ENCODE data around the gene TXNDC15.

TXNDC15 gene

DNA sequence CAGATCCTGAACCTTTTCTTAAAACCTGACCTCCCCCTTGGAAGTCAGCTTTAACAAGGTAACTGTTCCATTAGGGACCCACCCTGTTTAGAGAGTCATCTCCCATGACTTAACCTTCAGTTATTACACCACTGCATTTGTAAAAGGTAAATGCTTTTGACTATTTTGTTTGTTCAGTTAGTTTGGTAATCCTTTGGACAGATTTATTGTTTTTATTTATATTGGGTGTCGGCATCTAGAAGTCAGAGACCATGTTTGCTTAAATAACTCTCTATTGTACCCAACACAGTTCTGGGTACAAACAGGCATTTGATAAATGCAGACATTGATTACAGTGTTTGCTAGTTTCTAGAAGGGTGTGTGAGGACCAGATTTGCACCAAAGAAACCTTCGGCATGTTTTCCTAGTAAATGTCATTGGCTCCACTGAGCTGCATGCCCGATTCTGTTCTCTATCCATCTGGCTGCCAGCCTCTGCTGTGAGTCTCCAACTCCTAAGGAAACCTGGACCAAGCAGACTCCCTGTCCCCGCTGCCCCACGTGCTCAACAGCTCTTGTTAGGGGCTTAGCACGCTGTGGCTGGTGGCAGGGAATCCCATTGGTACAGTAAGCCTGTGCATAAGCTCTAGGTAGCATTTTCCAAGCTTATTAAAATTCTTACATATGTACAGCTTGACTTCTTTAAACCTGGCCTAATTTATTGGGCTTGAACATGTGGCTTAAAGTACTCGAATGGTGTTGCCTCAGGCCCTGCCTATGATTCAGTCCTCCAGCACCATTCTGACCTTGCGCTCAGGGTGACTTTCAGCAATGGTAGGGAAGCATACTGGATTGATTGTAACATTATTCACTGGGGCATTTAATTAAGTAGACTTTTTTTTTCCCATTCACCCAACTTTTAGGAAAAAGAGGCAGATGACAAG, 37.4 kb downstream of the TXNDC15 start:
- TF ChIP-seq, protein P1, sequence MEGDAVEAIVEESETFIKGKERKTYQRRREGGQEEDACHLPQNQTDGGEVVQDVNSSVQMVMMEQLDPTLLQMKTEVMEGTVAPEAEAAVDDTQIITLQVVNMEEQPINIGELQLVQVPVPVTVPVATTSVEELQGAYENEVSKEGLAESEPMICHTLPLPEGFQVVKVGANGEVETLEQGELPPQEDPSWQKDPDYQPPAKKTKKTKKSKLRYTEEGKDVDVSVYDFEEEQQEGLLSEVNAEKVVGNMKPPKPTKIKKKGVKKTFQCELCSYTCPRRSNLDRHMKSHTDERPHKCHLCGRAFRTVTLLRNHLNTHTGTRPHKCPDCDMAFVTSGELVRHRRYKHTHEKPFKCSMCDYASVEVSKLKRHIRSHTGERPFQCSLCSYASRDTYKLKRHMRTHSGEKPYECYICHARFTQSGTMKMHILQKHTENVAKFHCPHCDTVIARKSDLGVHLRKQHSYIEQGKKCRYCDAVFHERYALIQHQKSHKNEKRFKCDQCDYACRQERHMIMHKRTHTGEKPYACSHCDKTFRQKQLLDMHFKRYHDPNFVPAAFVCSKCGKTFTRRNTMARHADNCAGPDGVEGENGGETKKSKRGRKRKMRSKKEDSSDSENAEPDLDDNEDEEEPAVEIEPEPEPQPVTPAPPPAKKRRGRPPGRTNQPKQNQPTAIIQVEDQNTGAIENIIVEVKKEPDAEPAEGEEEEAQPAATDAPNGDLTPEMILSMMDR (IDR thresholded peaks at IDR 0.05; ENCODE audit: control insufficient read depth, insufficient read depth, low read depth, low read length, missing control alignments): no peak
- no peak overlapping the region for H3K4me3 ChIP-seq (ENCODE audit: control insufficient read depth, low read depth, low read length)
- DNase-seq (ENCODE audit: low read depth): no peak

DNA sequence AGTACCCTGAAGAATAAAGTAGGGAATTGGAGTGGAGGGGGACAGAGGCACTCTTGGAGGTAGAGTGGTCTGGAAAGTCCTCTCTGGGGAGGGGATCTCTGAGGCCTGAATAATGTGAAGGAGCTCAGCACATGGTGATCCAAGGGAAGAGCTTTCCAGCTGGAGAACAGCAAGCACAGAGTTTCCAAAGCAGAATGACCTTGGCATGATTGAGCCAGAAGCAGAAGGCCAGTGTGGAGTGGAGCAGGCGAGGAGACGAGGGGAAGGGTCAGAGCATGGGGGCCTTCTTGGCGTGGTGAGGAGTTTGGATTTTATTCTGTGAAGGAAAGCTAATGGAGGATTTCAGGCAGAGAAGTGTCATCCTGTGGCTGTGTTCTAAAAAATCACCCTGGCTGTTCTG, 39.1 kb downstream of the TXNDC15 start:
- TF ChIP-seq, protein P1 (IDR thresholded peaks at IDR 0.05; ENCODE audit: control insufficient read depth, insufficient read depth, low read depth, low read length, missing control alignments): no peak
- no peak for DNase-seq (ENCODE audit: low read depth)
- no peak overlapping the region for H3K4me3 ChIP-seq (ENCODE audit: control insufficient read depth, low read depth, low read length)

DNA sequence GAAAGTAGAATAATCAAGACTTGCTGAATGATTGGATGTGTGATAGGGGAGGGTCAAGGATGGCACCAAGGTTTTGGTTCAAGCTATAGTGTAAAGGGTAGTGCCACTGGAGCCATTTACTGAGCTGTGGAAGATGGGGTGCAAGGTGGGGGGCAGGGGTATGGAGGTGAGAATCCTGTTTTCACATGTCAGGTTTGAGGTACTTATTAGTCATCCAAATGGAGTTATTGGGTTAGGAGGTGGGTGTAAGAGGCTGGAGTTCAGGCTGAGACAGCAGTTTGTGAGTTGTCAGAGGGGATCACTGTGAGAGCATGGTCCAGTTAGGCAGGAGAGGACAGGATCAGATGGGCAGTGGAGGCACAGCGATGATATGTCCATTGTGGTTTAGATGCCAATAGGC, 39.6 kb downstream of the TXNDC15 start:
- TF ChIP-seq, protein P1 (IDR thresholded peaks at IDR 0.05; ENCODE audit: control insufficient read depth, insufficient read depth, low read depth, low read length, missing control alignments): no peak
- no peak for DNase-seq (ENCODE audit: low read depth)
- H3K4me3 ChIP-seq (ENCODE audit: control insufficient read depth, low read depth, low read length): no peak overlapping the region

DNA sequence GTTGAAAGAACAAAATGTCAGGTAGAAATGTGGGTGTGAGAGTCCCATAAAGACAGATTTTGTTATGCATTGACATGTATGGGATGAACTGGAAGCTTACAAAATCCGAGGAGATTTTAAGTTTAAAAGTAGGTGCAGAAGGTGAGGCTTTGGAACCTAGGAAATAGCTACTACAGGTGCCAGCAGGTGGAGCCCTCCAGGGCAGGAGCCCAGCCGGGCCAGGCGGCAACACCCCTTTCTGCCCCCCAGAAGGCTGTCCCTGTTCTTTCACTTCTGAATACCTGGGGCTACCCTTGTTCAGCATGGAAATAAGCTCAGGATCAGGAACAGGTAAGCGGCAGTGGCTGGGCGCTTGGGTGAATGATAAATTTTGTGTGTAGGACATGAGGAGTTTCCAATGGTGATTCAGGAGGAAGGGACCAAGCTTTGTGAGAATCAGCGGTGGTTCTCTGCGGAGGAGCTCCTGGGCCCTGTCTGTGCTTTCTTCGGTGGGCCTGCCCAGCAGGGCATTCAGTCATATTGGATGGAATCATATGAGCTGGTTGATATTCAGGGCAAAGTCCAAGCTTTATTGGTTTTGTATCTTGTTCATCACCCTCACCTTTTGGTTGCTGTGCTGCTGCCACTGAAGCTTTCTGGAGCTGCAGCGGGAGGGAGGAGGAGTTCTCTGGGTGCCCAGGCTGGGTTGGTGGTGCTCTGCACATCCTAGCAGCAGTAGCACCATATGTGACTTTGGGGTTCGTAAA, 43.1 kb downstream of the TXNDC15 start:
- DNase-seq (ENCODE audit: low read depth): no peak
- TF ChIP-seq, protein P1 (IDR thresholded peaks at IDR 0.05; ENCODE audit: control insufficient read depth, insufficient read depth, low read depth, low read length, missing control alignments): no peak

DNA sequence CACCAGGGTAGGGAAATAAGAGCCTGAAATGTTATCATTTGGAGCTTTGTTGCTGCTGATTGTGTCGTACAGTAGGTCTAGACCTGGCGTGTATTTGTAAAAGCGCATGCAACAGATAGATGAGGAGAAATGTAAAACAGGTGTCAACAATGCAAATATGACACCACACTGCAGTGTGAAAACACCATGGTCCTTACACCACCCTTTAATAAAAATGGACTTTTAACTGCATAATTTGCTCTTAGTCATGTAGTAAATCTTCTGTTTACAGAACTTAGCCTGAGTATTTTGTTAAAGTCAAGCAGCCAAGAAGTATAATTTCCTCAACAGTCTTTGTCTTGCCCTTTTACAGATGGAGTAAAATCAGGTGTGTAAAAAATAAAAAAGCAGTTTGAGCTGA, 44.7 kb downstream of the TXNDC15 start:
- TF ChIP-seq, protein P1 (IDR thresholded peaks at IDR 0.05; ENCODE audit: control insufficient read depth, insufficient read depth, low read depth, low read length, missing control alignments): no peak
- no peak overlapping the region for H3K4me3 ChIP-seq (ENCODE audit: control insufficient read depth, low read depth, low read length)
- no peak for DNase-seq (ENCODE audit: low read depth)

More for the DNA sequence above, 43.1 kb downstream of the TXNDC15 start:
- no peak overlapping the region for H3K4me3 ChIP-seq (ENCODE audit: control insufficient read depth, low read depth, low read length)

DNA sequence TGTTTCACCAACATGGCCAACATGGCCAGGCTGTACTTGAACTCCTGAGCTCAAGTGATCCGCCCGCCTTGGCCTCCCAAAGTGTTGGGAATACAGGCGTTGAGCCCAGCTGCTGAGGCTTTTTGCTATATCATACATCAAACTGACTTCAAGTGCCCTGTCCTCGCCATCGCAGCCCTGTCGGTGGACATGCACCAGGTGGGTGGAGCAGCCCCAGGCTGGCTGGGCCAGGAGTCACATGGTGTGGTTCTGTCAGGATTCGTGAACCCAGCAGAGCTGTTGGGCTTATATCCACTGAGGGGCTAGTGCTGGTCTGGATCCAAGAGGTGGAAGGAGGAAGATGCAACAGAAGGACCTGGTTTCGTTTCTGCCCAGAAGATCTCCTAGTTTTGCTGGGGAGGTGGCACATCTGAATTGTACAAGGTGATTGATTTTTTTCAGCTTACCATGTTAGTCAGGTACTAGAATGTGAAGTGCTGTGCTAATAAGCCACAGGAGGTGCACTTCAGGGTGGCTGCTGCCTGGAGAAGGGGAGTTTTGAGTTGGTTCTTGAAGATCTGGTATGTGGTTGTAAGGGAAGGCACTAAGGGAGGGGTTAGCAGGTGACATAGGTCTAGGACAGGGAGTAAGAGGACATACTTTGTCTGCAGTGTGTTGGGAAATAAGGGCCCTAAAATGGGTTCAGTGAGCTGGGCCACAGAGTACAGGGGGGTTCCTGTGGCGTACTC, 46.8 kb downstream of the TXNDC15 start:
- DNase-seq (ENCODE audit: low read depth): no peak
- H3K4me3 ChIP-seq (ENCODE audit: control insufficient read depth, low read depth, low read length): no peak overlapping the region
- TF ChIP-seq, protein P1 (IDR thresholded peaks at IDR 0.05; ENCODE audit: control insufficient read depth, insufficient read depth, low read depth, low read length, missing control alignments): no peak
